Measurements from ENCODE around the gene EXOC3L4.

DNA sequence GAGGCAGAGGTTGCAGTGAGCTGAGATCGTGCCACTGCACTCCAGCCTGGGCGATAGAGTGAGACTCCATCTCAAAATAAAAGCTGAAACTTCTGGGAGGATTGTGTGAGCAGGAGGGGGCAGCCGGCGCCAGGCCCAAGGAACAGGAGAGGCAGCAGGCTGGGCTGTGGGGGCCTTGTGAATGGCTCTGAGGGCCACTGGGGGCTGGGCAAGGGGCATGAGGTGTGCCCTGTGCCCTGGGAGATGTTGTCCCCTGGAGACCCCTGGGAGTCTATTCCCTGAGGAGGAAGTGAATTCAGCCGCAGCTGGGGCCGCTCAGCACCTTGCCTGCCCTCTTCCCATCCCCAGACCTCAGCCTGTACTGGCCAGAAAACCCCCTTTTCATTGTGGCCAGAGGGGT is 5.6 kb upstream of the EXOC3L4 start:
- TF ChIP-seq, protein P1, sequence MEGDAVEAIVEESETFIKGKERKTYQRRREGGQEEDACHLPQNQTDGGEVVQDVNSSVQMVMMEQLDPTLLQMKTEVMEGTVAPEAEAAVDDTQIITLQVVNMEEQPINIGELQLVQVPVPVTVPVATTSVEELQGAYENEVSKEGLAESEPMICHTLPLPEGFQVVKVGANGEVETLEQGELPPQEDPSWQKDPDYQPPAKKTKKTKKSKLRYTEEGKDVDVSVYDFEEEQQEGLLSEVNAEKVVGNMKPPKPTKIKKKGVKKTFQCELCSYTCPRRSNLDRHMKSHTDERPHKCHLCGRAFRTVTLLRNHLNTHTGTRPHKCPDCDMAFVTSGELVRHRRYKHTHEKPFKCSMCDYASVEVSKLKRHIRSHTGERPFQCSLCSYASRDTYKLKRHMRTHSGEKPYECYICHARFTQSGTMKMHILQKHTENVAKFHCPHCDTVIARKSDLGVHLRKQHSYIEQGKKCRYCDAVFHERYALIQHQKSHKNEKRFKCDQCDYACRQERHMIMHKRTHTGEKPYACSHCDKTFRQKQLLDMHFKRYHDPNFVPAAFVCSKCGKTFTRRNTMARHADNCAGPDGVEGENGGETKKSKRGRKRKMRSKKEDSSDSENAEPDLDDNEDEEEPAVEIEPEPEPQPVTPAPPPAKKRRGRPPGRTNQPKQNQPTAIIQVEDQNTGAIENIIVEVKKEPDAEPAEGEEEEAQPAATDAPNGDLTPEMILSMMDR (conservative IDR thresholded peaks at IDR 0.05; ENCODE audit: low read length): no peak
- no peak for TF ChIP-seq EZH2phosphoT487 (IDR thresholded peaks at IDR 0.05; ENCODE audit: borderline replicate concordance, low read depth, low read length)

Data from OCI-LY7 (cell line).